OCI-LY1 (cell line): Measurements from ENCODE around the gene POLR3GL.

ENCODE experiments used
- EZH2 ChIP-seq: fragments of 200-600 bp; sonication (generic), shearing (Covaris generic); IDR thresholded peaks from 2 replicates; pipeline ENCODE4 v1.8.0; 2017; ENCODE audit warnings: borderline replicate concordance, mixed run types, mild to moderate bottlenecking, antibody characterized with exemption, low read length, moderate library complexity, mixed read lengths
- TF ChIP-seq, protein P1 (sequence below): fragments of 200-600 bp; sonication (generic), shearing (Covaris generic); IDR thresholded peaks from 2 replicates; pipeline ENCODE4 v1.5.1; 2017; ENCODE audit warnings: mild to moderate bottlenecking, antibody characterized with exemption, low read length, moderate library complexity, mixed read lengths

DNA sequence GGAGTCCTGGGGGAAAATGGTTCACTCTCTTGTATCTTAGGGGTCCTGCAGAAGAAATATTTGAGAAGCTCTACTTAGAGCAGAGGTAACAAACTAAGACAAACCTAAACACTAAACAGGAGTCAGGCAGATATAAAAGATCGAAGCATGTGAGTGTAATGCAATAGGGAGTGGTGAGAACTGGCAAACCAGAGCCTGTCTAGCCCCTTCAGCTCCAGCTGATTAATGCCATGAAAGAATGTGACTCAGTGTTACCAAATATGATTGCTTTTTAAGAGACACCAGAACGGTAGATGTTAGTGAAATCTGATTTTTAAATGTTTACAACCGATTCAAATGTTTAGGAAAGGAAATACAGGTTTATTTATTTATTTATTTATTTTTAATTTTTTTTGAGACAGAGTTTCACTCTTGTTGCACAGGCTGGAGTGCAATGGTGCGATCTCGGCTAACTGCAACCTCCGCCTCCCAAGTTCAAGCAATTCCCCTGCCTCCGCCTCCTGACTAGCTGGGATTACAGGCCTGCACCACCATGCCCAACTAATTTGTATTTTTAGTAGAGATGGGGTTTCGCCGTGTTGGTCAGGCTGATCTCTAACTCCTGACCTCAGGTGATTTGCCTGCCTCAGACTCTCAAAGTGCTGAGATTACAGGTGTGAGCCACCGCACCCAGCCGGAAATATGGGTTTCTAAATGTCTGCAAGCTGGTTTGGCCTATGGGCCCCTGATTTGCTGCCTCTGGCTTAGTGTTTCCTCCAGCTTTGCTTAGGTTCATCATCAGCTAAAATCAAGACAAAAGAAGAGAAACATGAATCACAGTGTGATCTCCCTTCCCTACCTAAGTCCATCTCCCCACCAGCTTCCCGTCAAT lies 19.7 kb downstream of the POLR3GL start:
- TF ChIP-seq, protein P1, sequence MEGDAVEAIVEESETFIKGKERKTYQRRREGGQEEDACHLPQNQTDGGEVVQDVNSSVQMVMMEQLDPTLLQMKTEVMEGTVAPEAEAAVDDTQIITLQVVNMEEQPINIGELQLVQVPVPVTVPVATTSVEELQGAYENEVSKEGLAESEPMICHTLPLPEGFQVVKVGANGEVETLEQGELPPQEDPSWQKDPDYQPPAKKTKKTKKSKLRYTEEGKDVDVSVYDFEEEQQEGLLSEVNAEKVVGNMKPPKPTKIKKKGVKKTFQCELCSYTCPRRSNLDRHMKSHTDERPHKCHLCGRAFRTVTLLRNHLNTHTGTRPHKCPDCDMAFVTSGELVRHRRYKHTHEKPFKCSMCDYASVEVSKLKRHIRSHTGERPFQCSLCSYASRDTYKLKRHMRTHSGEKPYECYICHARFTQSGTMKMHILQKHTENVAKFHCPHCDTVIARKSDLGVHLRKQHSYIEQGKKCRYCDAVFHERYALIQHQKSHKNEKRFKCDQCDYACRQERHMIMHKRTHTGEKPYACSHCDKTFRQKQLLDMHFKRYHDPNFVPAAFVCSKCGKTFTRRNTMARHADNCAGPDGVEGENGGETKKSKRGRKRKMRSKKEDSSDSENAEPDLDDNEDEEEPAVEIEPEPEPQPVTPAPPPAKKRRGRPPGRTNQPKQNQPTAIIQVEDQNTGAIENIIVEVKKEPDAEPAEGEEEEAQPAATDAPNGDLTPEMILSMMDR: no peak
- TF ChIP-seq EZH2: no peak
